ENCODE results near the gene GRID2IP. TPM values are rescaled to one million over a fixed set of nuclear protein-coding genes. Genes with fewer than 3 reads are reported as not detected.

The GRID2IP gene
- total RNA-seq (2022) (1.2 and 1.4 TPM in 2 replicates), Bru-seq, nascent RNA (percentile 23 among the genes with signal in this experiment), BruChase-seq, experiment 1, labeled RNA remaining after a 6-hour chase (percentile 24 among the genes with signal in this experiment), BruChase-seq, experiment 2, labeled RNA remaining after a 2-hour chase (percentile 28 among the genes with signal in this experiment)
- long read RNA-seq, partial matches to known transcripts = 3 of 10 reads
- long read RNA-seq, other reads (novel, unspliced or antisense) = 7 of 10 reads

- Mint-ChIP-seq H3K27ac (ENCODE audit: unreplicated experiment) (no peak within 1 kb of the TSS), H3K4me1 (ENCODE audit: low read depth, unreplicated experiment) (no peaks in the 10 kb centered on the region), H3K4me3 (ENCODE audit: low read depth, unreplicated experiment) (no peak within 1 kb of the TSS), H3K9me3 (ENCODE audit: low read depth, unreplicated experiment) (no peaks in the 10 kb centered on the region), H3K36me3 (ENCODE audit: insufficient read depth, unreplicated experiment) (no peaks in the 10 kb centered on the region), H3K27me3 (ENCODE audit: unreplicated experiment) (peaks cover 11% of the 10 kb centered on the region)
- no peak for TF ChIP-seq CTCF (IDR thresholded peaks at IDR 0.05; ENCODE audit: unreplicated experiment)
- DNase-seq = no peak
- no TSS peak for BruUV-seq (replicated peaks)
- CTCF ChIA-PET = interaction anchor here (0.6 to 0.7 kb wide), 3 partner anchors 55 to 1662 kb away, joined by 3 to 5 read pairs (median 3); no protein-coding TSS in a partner anchor
- intact Hi-C loops (cut with micrococcal nuclease; ENCODE audit: unreplicated experiment) = no loop called here
Measured at GRCh38 chr7:6551016-6551511, at the start of gene GRID2IP. GRID2IP (minus strand) TSS chr7:6551461; CDS start chr7:6551436, 25 bp downstream.

- DNase-seq = no peak
- H3K4me3 Mint-ChIP-seq (ENCODE audit: low read depth, unreplicated experiment) = no peak overlapping the region
- H3K27me3 Mint-ChIP-seq (ENCODE audit: unreplicated experiment) = no peaks in the 10 kb centered on the region
- peaks cover 72% of the 10 kb centered on the region for H3K36me3 Mint-ChIP-seq (ENCODE audit: insufficient read depth, unreplicated experiment)
- no peaks in the 10 kb centered on the region for H3K9me3 Mint-ChIP-seq (ENCODE audit: low read depth, unreplicated experiment)
- BruUV-seq (replicated peaks) = no TSS peak
- no peak for TF ChIP-seq CTCF (IDR thresholded peaks at IDR 0.05; ENCODE audit: unreplicated experiment)
- CTCF ChIA-PET = no interaction called here
- H3K27ac Mint-ChIP-seq (ENCODE audit: unreplicated experiment) = no peak overlapping the region
- H3K4me1 Mint-ChIP-seq (ENCODE audit: low read depth, unreplicated experiment) = no peaks in the 10 kb centered on the region
- intact Hi-C loops (cut with micrococcal nuclease; ENCODE audit: unreplicated experiment) = no loop called here
Measured at GRCh38 chr7:6600093-6600492, 48.8 kb upstream of the GRID2IP start.

- no peak for DNase-seq
- CTCF ChIA-PET = interaction anchor here (0.6 to 1.4 kb wide), 4 partner anchors 32 to 1717 kb away, joined by 3 to 6 read pairs (median 4); no protein-coding TSS in a partner anchor
- H3K36me3 Mint-ChIP-seq (ENCODE audit: insufficient read depth, unreplicated experiment) = peaks cover 86% of the 10 kb centered on the region
Measured at GRCh38 chr7:6590645-6591110, 39.4 kb upstream of the GRID2IP start.

More at GRCh38 chr7:6590645-6591110, 39.4 kb upstream of the GRID2IP start:
- no TSS peak for BruUV-seq (replicated peaks)
- Mint-ChIP-seq H3K9me3 (ENCODE audit: low read depth, unreplicated experiment) (no peaks in the 10 kb centered on the region), H3K27me3 (ENCODE audit: unreplicated experiment) (no peaks in the 10 kb centered on the region), H3K27ac (ENCODE audit: unreplicated experiment) (peak overlapping the region; percentile 42), H3K4me1 (ENCODE audit: low read depth, unreplicated experiment) (no peaks in the 10 kb centered on the region), H3K4me3 (ENCODE audit: low read depth, unreplicated experiment) (peak overlapping the region; percentile 72)
- TF ChIP-seq CTCF (IDR thresholded peaks at IDR 0.05; ENCODE audit: unreplicated experiment) = no peak
- intact Hi-C loops (cut with micrococcal nuclease; ENCODE audit: unreplicated experiment) = no loop called here
